ENCODE measurements around the gene SPEF1.

SPEF1 gene

GRCh38 chr20:3749087-3749688 lies 32.1 kb downstream of the SPEF1 start:
- Histone ChIP-seq H2AFZ (ENCODE audit: low read length) (no peak overlapping the region), H4K20me1 (ENCODE audit: insufficient read depth, low read length) (no peaks in the 10 kb centered on the region), H3K79me2 (ENCODE audit: insufficient read depth, low read length) (no peaks in the 10 kb centered on the region), H3F3A (ENCODE audit: insufficient read depth, low read length) (no peaks in the 10 kb centered on the region), H3K9me3 (ENCODE audit: low read length) (no peaks in the 10 kb centered on the region), H3K4me1 (ENCODE audit: insufficient read depth, low read length, severe bottlenecking) (no peaks in the 10 kb centered on the region), H3K27ac (ENCODE audit: low read depth, low read length, poor library complexity, severe bottlenecking) (no peak overlapping the region), H3K9me2 (ENCODE audit: low read depth, low read length) (no peaks in the 10 kb centered on the region), H3K9ac (ENCODE audit: low read length) (no peak overlapping the region), H3K4me2 (ENCODE audit: low read length) (no peak overlapping the region), H3K36me3 (ENCODE audit: insufficient read depth, low read length) (no peaks in the 10 kb centered on the region; the same call in 1 of the 2 replicates), H3K27me3 (ENCODE audit: insufficient read depth, low read length) (peaks cover 6% of the 10 kb centered on the region; the same call in 1 of the 2 replicates), H3K4me3 (ENCODE audit: low read depth, low read length, poor library complexity, severe bottlenecking) (no peak overlapping the region)
- TF ChIP-seq EZH2 (IDR thresholded peaks at IDR 0.05; ENCODE audit: borderline replicate concordance, low read length) = no peak
- TF ChIP-seq, protein P1, sequence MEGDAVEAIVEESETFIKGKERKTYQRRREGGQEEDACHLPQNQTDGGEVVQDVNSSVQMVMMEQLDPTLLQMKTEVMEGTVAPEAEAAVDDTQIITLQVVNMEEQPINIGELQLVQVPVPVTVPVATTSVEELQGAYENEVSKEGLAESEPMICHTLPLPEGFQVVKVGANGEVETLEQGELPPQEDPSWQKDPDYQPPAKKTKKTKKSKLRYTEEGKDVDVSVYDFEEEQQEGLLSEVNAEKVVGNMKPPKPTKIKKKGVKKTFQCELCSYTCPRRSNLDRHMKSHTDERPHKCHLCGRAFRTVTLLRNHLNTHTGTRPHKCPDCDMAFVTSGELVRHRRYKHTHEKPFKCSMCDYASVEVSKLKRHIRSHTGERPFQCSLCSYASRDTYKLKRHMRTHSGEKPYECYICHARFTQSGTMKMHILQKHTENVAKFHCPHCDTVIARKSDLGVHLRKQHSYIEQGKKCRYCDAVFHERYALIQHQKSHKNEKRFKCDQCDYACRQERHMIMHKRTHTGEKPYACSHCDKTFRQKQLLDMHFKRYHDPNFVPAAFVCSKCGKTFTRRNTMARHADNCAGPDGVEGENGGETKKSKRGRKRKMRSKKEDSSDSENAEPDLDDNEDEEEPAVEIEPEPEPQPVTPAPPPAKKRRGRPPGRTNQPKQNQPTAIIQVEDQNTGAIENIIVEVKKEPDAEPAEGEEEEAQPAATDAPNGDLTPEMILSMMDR (IDR thresholded peaks at IDR 0.05; ENCODE audit: low read length) = no peak

DNA sequence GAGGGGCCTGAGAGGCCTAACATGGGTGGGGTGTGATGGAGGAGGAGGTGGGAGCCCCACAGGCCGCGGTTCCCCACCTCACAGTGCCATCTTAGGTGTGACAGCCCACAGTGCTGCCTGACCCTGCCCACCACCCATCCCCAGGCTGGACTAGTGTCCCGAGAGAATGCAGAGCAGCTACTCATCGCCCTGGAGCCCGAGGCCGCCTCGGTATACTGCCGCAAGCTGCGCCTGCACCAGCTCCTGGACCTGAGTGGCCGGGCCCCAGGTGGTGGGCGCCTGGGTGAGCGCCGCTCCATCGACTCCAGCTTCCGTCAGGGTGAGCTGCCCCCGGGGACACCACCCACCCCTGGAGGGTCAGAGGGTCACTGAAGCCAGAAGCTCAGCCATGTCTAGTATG lies 33.2 kb downstream of the SPEF1 start:
- H3K9ac ChIP-seq (ENCODE audit: low read length) = no peak overlapping the region

GRCh38 chr20:3747471-3747870 lies 33.8 kb downstream of the SPEF1 start:
- no peak overlapping the region for H3K4me2 ChIP-seq (ENCODE audit: low read length)
- no peaks in the 10 kb centered on the region for H3K4me1 ChIP-seq (ENCODE audit: insufficient read depth, low read length, severe bottlenecking)
- no peak for TF ChIP-seq EZH2 (IDR thresholded peaks at IDR 0.05; ENCODE audit: borderline replicate concordance, low read length)
- TF ChIP-seq, protein P1 (IDR thresholded peaks at IDR 0.05; ENCODE audit: low read length) = no peak
- H3K79me2 ChIP-seq (ENCODE audit: insufficient read depth, low read length) = no peaks in the 10 kb centered on the region
- H3K36me3 ChIP-seq (ENCODE audit: insufficient read depth, low read length) = no peaks in the 10 kb centered on the region; the same call in 1 of the 2 replicates
- no peak overlapping the region for H3K27ac ChIP-seq (ENCODE audit: low read depth, low read length, poor library complexity, severe bottlenecking)
- H3K4me3 ChIP-seq (ENCODE audit: low read depth, low read length, poor library complexity, severe bottlenecking) = no peak overlapping the region
- no peaks in the 10 kb centered on the region for H4K20me1 ChIP-seq (ENCODE audit: insufficient read depth, low read length)
- no peak overlapping the region for H3K9ac ChIP-seq (ENCODE audit: low read length)
- peaks cover 10% of the 10 kb centered on the region; the same call in 1 of the 2 replicates for H3K27me3 ChIP-seq (ENCODE audit: insufficient read depth, low read length)
- H3F3A ChIP-seq (ENCODE audit: insufficient read depth, low read length) = no peaks in the 10 kb centered on the region
- no peak overlapping the region for H2AFZ ChIP-seq (ENCODE audit: low read length)
- H3K9me3 ChIP-seq (ENCODE audit: low read length) = no peaks in the 10 kb centered on the region
- no peaks in the 10 kb centered on the region for H3K9me2 ChIP-seq (ENCODE audit: low read depth, low read length)

More for the DNA sequence above, 33.2 kb downstream of the SPEF1 start:
- H4K20me1 ChIP-seq (ENCODE audit: insufficient read depth, low read length) = no peaks in the 10 kb centered on the region
- TF ChIP-seq EZH2 (IDR thresholded peaks at IDR 0.05; ENCODE audit: borderline replicate concordance, low read length) = no peak
- TF ChIP-seq, protein P1 (IDR thresholded peaks at IDR 0.05; ENCODE audit: low read length) = no peak
- H3F3A ChIP-seq (ENCODE audit: insufficient read depth, low read length) = no peaks in the 10 kb centered on the region
- H3K36me3 ChIP-seq (ENCODE audit: insufficient read depth, low read length) = no peaks in the 10 kb centered on the region; the same call in 1 of the 2 replicates
- no peak overlapping the region for H3K27ac ChIP-seq (ENCODE audit: low read depth, low read length, poor library complexity, severe bottlenecking)
- H3K4me3 ChIP-seq (ENCODE audit: low read depth, low read length, poor library complexity, severe bottlenecking) = no peak overlapping the region
- no peaks in the 10 kb centered on the region for H3K9me3 ChIP-seq (ENCODE audit: low read length)
- H3K27me3 ChIP-seq (ENCODE audit: insufficient read depth, low read length) = peaks cover 10% of the 10 kb centered on the region; the same call in 1 of the 2 replicates
- no peak overlapping the region for H2AFZ ChIP-seq (ENCODE audit: low read length)
- H3K4me2 ChIP-seq (ENCODE audit: low read length) = no peak overlapping the region
- no peaks in the 10 kb centered on the region for H3K9me2 ChIP-seq (ENCODE audit: low read depth, low read length)
- no peaks in the 10 kb centered on the region for H3K79me2 ChIP-seq (ENCODE audit: insufficient read depth, low read length)
- no peaks in the 10 kb centered on the region for H3K4me1 ChIP-seq (ENCODE audit: insufficient read depth, low read length, severe bottlenecking)
